Hepatocyte (in vitro differentiated cells): Measurements from ENCODE around the gene PPP1CA. TPM values are rescaled to one million over a fixed set of nuclear protein-coding genes. Genes with fewer than 3 reads are reported as not detected.
A peak's percentile ranks its signal among the peaks of the same experiment; 100 is the strongest.

ENCODE experiments used
- DNase-seq: peaks from one replicate; pipeline ENCODE4 v3.0.0-alpha.2; 2016; ENCODE audit warnings: low spot score
- H2AFZ ChIP-seq: fragments of 200-600 bp; sonication (generic); 2 replicates; pipeline ENCODE4 v1.6.0; 2016; ENCODE audit warnings: antibody characterized with exemption, mild to moderate bottlenecking
- H3K27ac ChIP-seq: fragments of 200-600 bp; sonication (generic); 2 replicates; pipeline ENCODE4 v1.5.1; 2016; ENCODE audit warnings: mild to moderate bottlenecking
- H3K27me3 ChIP-seq: fragments of 200-600 bp; sonication (generic); 2 replicates; pipeline ENCODE4 v1.6.1; 2016
- H3K36me3 ChIP-seq: fragments of 200-600 bp; sonication (generic); replicated peaks from 2 replicates; pipeline ENCODE4 v1.5.1; 2016; ENCODE audit warnings: low read depth; ENCODE audit not compliant: insufficient read depth
- H3K4me1 ChIP-seq: fragments of 200-600 bp; sonication (generic); 2 replicates; pipeline ENCODE4 v1.5.1; 2016; ENCODE audit warnings: mild to moderate bottlenecking, moderate library complexity; ENCODE audit not compliant: insufficient read depth
- H3K4me2 ChIP-seq: fragments of 200-600 bp; sonication (generic); 2 replicates; pipeline ENCODE4 v1.6.0; 2016
- H3K4me3 ChIP-seq: fragments of 200-600 bp; sonication (generic); 2 replicates; pipeline ENCODE4 v1.5.1; 2016; ENCODE audit warnings: mild to moderate bottlenecking
- H3K79me2 ChIP-seq: fragments of 200-600 bp; sonication (generic); 2 replicates; pipeline ENCODE4 v1.6.0; 2017; ENCODE audit warnings: mild to moderate bottlenecking
- H3K9me2 ChIP-seq: fragments of 200-600 bp; sonication (generic); replicated peaks from 2 replicates; pipeline ENCODE4 v1.6.0; 2017; ENCODE audit warnings: mild to moderate bottlenecking; ENCODE audit not compliant: insufficient read depth
- H3K9me3 ChIP-seq: fragments of 200-600 bp; sonication (generic); 2 replicates; pipeline ENCODE4 v1.5.1; 2016; ENCODE audit warnings: low read depth, mild to moderate bottlenecking
- H4K20me1 ChIP-seq: fragments of 200-600 bp; sonication (generic); 2 replicates; pipeline ENCODE4 v1.6.0; 2016; ENCODE audit warnings: mild to moderate bottlenecking; ENCODE audit not compliant: insufficient read depth, poor library complexity, severe bottlenecking
- CTCF ChIP-seq: fragments of 200-600 bp; sonication (generic); IDR thresholded peaks from 2 replicates; pipeline ENCODE4 v1.5.1; 2016; ENCODE audit warnings: antibody characterized with exemption, mild to moderate bottlenecking; ENCODE audit not compliant: poor library complexity
- EZH2 ChIP-seq: fragments of 200-600 bp; sonication (generic); IDR thresholded peaks from 2 replicates; pipeline ENCODE4 v1.6.1; 2016; ENCODE audit warnings: antibody characterized with exemption, mild to moderate bottlenecking, borderline replicate concordance
- EZH2phosphoT487 ChIP-seq: fragments of 200-600 bp; sonication (generic); IDR thresholded peaks from one replicate; pipeline ENCODE4 v1.6.1; 2018; ENCODE audit warnings: antibody characterized with exemption, mild to moderate bottlenecking, low read depth, moderate library complexity; ENCODE audit not compliant: unreplicated experiment, severe bottlenecking
- WGBS: methylation state at CpG from one replicate; pipeline ENCODE4 v1.1.6; 2016; ENCODE audit warnings: low lambda C conversion rate; ENCODE audit errors: missing lambda C conversion rate; 5-methylcytosine and 5-hydroxymethylcytosine counted together
- polyA plus RNA-seq: library from polyadenylated mRNA; unstranded; fragments of >200 nt; fragmentation: Nextera tagmentation; extraction: Ambion mirVana; gene quantifications from 2 replicates; pipeline ENCODE4 v1.2.1, GENCODE V29; 2016
- total RNA-seq: library from RNA; depleted of rRNA; stranded (reverse); fragments of >200 nt; gene quantifications from 2 replicates; pipeline ENCODE4 v1.2.3, GENCODE V29; 2014

Gene PPP1CA
- total and polyA plus RNA-seq, 2 experiments from 2014 or later, result 146 to 242 TPM

GRCh38 chr11:67351275-67352005 lies 50.2 kb downstream of the PPP1CA start:
- Histone ChIP-seq H3K27ac (peak overlapping the region; percentile 99), H3K4me3 (no peak overlapping the region), H3K36me3 (no peaks in the 10 kb centered on the region), H3K79me2 (peaks cover 18% of the 10 kb centered on the region), H3K9me3 (no peaks in the 10 kb centered on the region), H3K27me3 (no peaks in the 10 kb centered on the region), H2AFZ (no peak overlapping the region), H3K4me2 (peak overlapping the region; percentile 92), H4K20me1 (no peaks in the 10 kb centered on the region), H3K4me1 (peaks cover 49% of the 10 kb centered on the region), H3K9me2 (no peaks in the 10 kb centered on the region)
- DNase-seq, result peak; percentile 90
- 57% methylated on average over 11 of the region's 11 CpGs for WGBS
- TF ChIP-seq EZH2, result no peak
- peak; percentile 89 for TF ChIP-seq CTCF

GRCh38 chr11:67349928-67350465 lies 51.7 kb downstream of the PPP1CA start:
- Histone ChIP-seq H3K4me1 (peaks cover 36% of the 10 kb centered on the region), H3K4me3 (no peak overlapping the region), H3K9me2 (no peaks in the 10 kb centered on the region), H4K20me1 (no peaks in the 10 kb centered on the region), H3K27ac (no peak overlapping the region), H3K4me2 (no peak overlapping the region), H2AFZ (no peak overlapping the region), H3K27me3 (no peaks in the 10 kb centered on the region), H3K79me2 (peaks cover 16% of the 10 kb centered on the region), H3K9me3 (no peaks in the 10 kb centered on the region), H3K36me3 (no peaks in the 10 kb centered on the region)
- no peak for DNase-seq
- WGBS, result 96% methylated on average over 4 of the region's 4 CpGs
- no peak for TF ChIP-seq CTCF
- TF ChIP-seq EZH2, result no peak
- no peak for TF ChIP-seq EZH2phosphoT487

GRCh38 chr11:67349457-67349856 lies 52.2 kb downstream of the PPP1CA start:
- WGBS, result 96% methylated on average over 2 of the region's 2 CpGs
- Histone ChIP-seq H2AFZ (no peak overlapping the region), H3K4me1 (peaks cover 33% of the 10 kb centered on the region)

More at GRCh38 chr11:67349457-67349856, 52.2 kb downstream of the PPP1CA start:
- Histone ChIP-seq H3K36me3 (no peaks in the 10 kb centered on the region), H3K4me2 (no peak overlapping the region), H3K9me2 (no peaks in the 10 kb centered on the region), H3K79me2 (peaks cover 16% of the 10 kb centered on the region), H3K4me3 (no peak overlapping the region), H4K20me1 (no peaks in the 10 kb centered on the region), H3K27me3 (no peaks in the 10 kb centered on the region), H3K27ac (no peak overlapping the region), H3K9me3 (no peaks in the 10 kb centered on the region)
- no peak for TF ChIP-seq CTCF
- no peak for DNase-seq
